K562 (cell line): ENCODE measurements around the gene CENPT. TPM values are rescaled to one million over a fixed set of nuclear protein-coding genes. Genes with fewer than 3 reads are reported as not detected.

Source experiments
- CBX5 ChIP-seq: IDR thresholded peaks from 2 replicates; pipeline ENCODE4 v1.6.1; 2014; ENCODE audit warnings: low read depth, borderline replicate concordance
- EP400 ChIP-seq: fragments of 450-650 bp; IDR thresholded peaks from 2 replicates; pipeline ENCODE4 v1.6.1; 2017; ENCODE audit warnings: antibody characterized with exemption, mild to moderate bottlenecking, moderate library complexity
- ESRRA ChIP-seq: fragments of 450-650 bp; IDR thresholded peaks from 2 replicates; pipeline ENCODE4 v1.6.1; 2014; ENCODE audit warnings: low read depth, mild to moderate bottlenecking, moderate library complexity, borderline replicate concordance
- FOS ChIP-seq: IDR thresholded peaks from 3 replicates; pipeline ENCODE4 v1.6.1; 2011; ENCODE audit not compliant: insufficient read length; ENCODE audit errors: extremely low read depth
- HNRNPUL1 ChIP-seq: fragments of 200-400 bp; formaldehyde crosslinking; IDR thresholded peaks from 2 replicates; pipeline ENCODE4 v1.6.1; 2017; ENCODE audit warnings: low read length
- MTA3 ChIP-seq: fragments of 450-650 bp; formaldehyde crosslinking; IDR thresholded peaks from 2 replicates; pipeline ENCODE4 v1.6.1; 2017; ENCODE audit warnings: mild to moderate bottlenecking, borderline replicate concordance
- MYC ChIP-seq, 2 experiments: fragments of 250-450 bp in 1 of 2; sonication (Bioruptor Pico) in 1 of 2; IDR thresholded peaks; 2 replicates each; pipeline versions ENCODE4 v1.5.1 to v1.6.1; 2012 to 2021; ENCODE audit warnings: low read depth in 2 of 2, borderline replicate concordance in 1 of 2, improper control_type of control experiment in 1 of 2, low read length in 1 of 2, mild to moderate bottlenecking in 1 of 2, moderate library complexity in 1 of 2
- NEUROD1 ChIP-seq: fragments of 150-350 bp; IDR thresholded peaks from 2 replicates; pipeline ENCODE4 v1.6.1; 2014; ENCODE audit warnings: borderline replicate concordance, low read length, low read depth; ENCODE audit not compliant: partially characterized antibody
- NR4A1 ChIP-seq, 2 experiments: fragments of 250-450 bp in 1 of 2; fragments of 450-650 bp in 1 of 2; sonication (Bioruptor Pico) in 1 of 2; IDR thresholded peaks; 2 replicates each; pipeline versions ENCODE4 v1.4.0 to v1.6.1; 2016 to 2020; ENCODE audit warnings: mild to moderate bottlenecking in 2 of 2, missing compliant biosample characterization in 1 of 2, missing genetic modification characterization in 1 of 2, moderate library complexity in 1 of 2
- PCBP1 ChIP-seq: fragments of 200-400 bp; formaldehyde crosslinking; IDR thresholded peaks from 2 replicates; pipeline ENCODE4 v1.6.1; 2018; ENCODE audit warnings: mild to moderate bottlenecking, low read depth, low read length; ENCODE audit not compliant: poor library complexity, severe bottlenecking
- PHF20 ChIP-seq: fragments of 450-650 bp; IDR thresholded peaks from 2 replicates; pipeline ENCODE4 v1.6.1; 2018; ENCODE audit not compliant: partially characterized antibody
- PHF8 ChIP-seq: fragments of 200-600 bp; sonication (generic); IDR thresholded peaks from 2 replicates; pipeline ENCODE4 v1.6.1; 2012; ENCODE audit warnings: mixed run types, mild to moderate bottlenecking, inconsistent platforms, low read length, moderate library complexity, borderline replicate concordance
- POU5F1 ChIP-seq: fragments of 150-350 bp; IDR thresholded peaks from 2 replicates; pipeline ENCODE4 v1.6.1; 2014; ENCODE audit warnings: borderline replicate concordance, low read length, low read depth, mild to moderate bottlenecking; ENCODE audit not compliant: partially characterized antibody
- RBBP5 ChIP-seq: fragments of 200-600 bp; sonication (generic); IDR thresholded peaks from 2 replicates; pipeline ENCODE4 v1.6.1; 2012; ENCODE audit warnings: borderline replicate concordance, mild to moderate bottlenecking, low read length, control low read depth, inconsistent platforms; ENCODE audit not compliant: insufficient read depth, poor library complexity, severe bottlenecking
- SREBF1 ChIP-seq: fragments of 150-350 bp; IDR thresholded peaks from 2 replicates; pipeline ENCODE4 v1.6.1; 2014; ENCODE audit warnings: antibody characterized with exemption, low read depth, low read length, borderline replicate concordance
- STAG1 ChIP-seq: sonication (generic); formaldehyde crosslinking; IDR thresholded peaks from 2 replicates; pipeline ENCODE4 v1.5.0; 2020; ENCODE audit warnings: missing genetic modification reagents, borderline replicate concordance
- TAF7 ChIP-seq: fragments of 450-650 bp; IDR thresholded peaks from 2 replicates; pipeline ENCODE4 v1.6.1; 2016; ENCODE audit warnings: missing genetic modification characterization, missing compliant biosample characterization
- TBP ChIP-seq: optimal IDR thresholded peaks from 2 replicates; pipeline ENCODE3; 2011; ENCODE audit warnings: low read depth, low read length, improper control_type of control experiment
- XRCC4 ChIP-seq: IDR thresholded peaks from one replicate; pipeline ENCODE4 v1.6.1; 2011; ENCODE audit not compliant: insufficient read depth, insufficient read length; ENCODE audit errors: extremely low read depth
- ZBTB1 ChIP-seq: sonication (generic); formaldehyde crosslinking; IDR thresholded peaks from 2 replicates; pipeline ENCODE4 v1.8.1; 2023; ENCODE audit warnings: missing genetic modification reagents, low read depth, mild to moderate bottlenecking, borderline replicate concordance
- ZFPM2 ChIP-seq: fragments of 250-450 bp; sonication (Bioruptor Pico); IDR thresholded peaks from 2 replicates; pipeline ENCODE4 v1.5.1; 2022; ENCODE audit warnings: mild to moderate bottlenecking
- ZNF12 ChIP-seq: sonication (generic); formaldehyde crosslinking; IDR thresholded peaks from 2 replicates; pipeline ENCODE4 v1.4.0; 2020; ENCODE audit warnings: mild to moderate bottlenecking, missing genetic modification reagents
- ZNF263 ChIP-seq: sonication (generic); formaldehyde crosslinking; IDR thresholded peaks from 2 replicates; pipeline ENCODE4 v1.8.0; 2022; ENCODE audit warnings: mild to moderate bottlenecking, missing genetic modification reagents, borderline replicate concordance
- ZNF431 ChIP-seq: sonication (generic); formaldehyde crosslinking; IDR thresholded peaks from 2 replicates; pipeline ENCODE4 v1.8.0; 2022; ENCODE audit warnings: mild to moderate bottlenecking, missing genetic modification reagents
- polyA plus RNA-seq, 8 experiments: library from polyadenylated mRNA; depleted of rRNA in 4 of 8; stranded (reverse) in 5 of 8; unstranded in 3 of 8; fragments of >200 nt; fragmentation: Nextera tagmentation in 2 of 8; fragmentation: Illumina TruSeq in 1 of 8; extraction: Ambion mirVana in 2 of 8; extraction: Trizol in 1 of 8; gene quantifications; 2 replicates each; pipeline versions ENCODE4 v1.2.1 to v1.2.3, GENCODE V29; 2011 to 2014; ENCODE audit warnings: inconsistent platforms in 1 of 8, missing spikeins in 1 of 8
- total RNA-seq, 7 experiments: library from RNA; depleted of rRNA in 6 of 7; stranded (reverse); fragments of >200 nt in 6 of 7; fragmentation: Illumina TruSeq in 2 of 7; extraction: Trizol in 2 of 7; gene quantifications; 2 replicates each; pipeline versions ENCODE4 v1.2.1 to v1.2.3, GENCODE V29; 2011 to 2021; ENCODE audit warnings: low replicate concordance in 1 of 7
- TF ChIP-seq, protein P1 (sequence below): sonication (generic); formaldehyde crosslinking; IDR thresholded peaks from 2 replicates; pipeline ENCODE4 v1.8.0; 2022; ENCODE audit warnings: missing genetic modification reagents, mild to moderate bottlenecking, borderline replicate concordance
- TF ChIP-seq, protein P2 (sequence below): sonication (generic); formaldehyde crosslinking; IDR thresholded peaks from 2 replicates; pipeline ENCODE4 v1.9.0; 2022; ENCODE audit warnings: mild to moderate bottlenecking, missing genetic modification reagents

CENPT gene
- total and polyA plus RNA-seq, 9 of the 15 experiments (the other 6 are each of a cell fraction or from before 2014, with no cell fraction given) = 3.6 to 94.2 (median 44.1) TPM

DNA sequence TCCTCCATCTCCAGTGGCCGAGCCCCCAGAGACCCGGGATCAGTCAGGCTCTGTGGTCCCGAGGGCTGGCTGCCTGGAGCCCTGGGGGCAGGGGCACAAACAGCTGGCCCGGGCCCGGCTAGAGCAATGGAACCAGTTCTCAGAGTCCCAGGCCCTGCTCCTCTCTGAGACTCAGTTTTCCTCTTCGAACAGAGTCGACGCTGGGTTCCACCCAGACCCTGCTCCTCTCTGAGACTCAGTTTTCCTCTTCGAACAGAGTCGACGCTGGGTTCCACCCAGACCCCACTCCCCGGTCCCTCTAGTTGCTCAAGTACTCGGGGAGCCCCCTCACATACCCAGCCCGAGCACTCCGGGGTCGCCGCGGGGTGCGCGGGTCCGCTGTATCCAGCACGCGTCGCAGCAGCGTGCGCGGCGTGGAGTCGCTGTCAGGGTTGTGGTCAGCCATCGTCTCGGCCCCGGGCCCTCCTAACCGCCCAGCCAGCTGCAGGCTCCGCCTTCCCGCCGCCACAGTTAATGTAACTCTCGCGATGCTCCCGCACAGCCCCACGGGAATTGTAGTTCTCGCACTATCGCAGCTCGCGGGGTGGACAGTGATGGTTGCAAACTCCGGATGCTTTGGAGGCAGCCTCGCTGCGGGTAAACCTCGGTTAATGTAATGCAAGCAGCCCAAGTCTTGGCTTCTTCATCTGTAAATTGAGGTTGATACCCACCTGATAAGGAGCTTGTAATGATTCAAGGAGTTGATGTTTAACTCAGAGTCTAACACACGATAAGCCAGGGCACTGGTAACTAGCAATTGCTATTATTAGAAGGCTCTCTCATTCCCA, 13.9 kb downstream of the CENPT start (continued):
- TF ChIP-seq TBP (peak; percentile 94), ZNF12 (peak; percentile 77; the same call in 1 of the 2 replicates), NR4A1 (CRISPR knock-in tag; IDR thresholded peaks at IDR 0.05) (no peak), NR4A1 (tag; IDR thresholded peaks at IDR 0.05) (no peak), XRCC4 (no peak), RBBP5 (peak; percentile 70), PHF20 (peak; percentile 81), ZBTB1 (peak; percentile 61; the same call in 1 of the 2 replicates), PCBP1 (peak; percentile 48), ZNF431 (CRISPR knock-in tag) (peak; percentile 43; the same call in 1 of the 2 replicates), MTA3 (peak; percentile 50; the same call in 1 of the 2 replicates), EP400 (peak; percentile 83), CBX5 (no peak), HNRNPUL1 (no peak), FOS (no peak), POU5F1 (peak; percentile 59), ZNF263 (CRISPR knock-in tag) (peak; percentile 61; the same call in 1 of the 2 replicates), STAG1 (CRISPR knock-in tag) (no peak), ESRRA (peak; percentile 82; the same call in 1 of the 2 replicates), TAF7 (tag) (peak; percentile 95), PHF8 (peak; percentile 90; the same call in 1 of the 2 replicates), NEUROD1 (peak; percentile 74), SREBF1 (0 out of 2 replicates have a peak, but pooled peaks have one; percentile 57), ZFPM2 (CRISPR knock-in tag) (no peak), MYC (IDR thresholded peaks at IDR 0.05; ENCODE audit: low read depth, low read length) (peak; percentile 91), MYC (CRISPR knock-in tag; IDR thresholded peaks at IDR 0.05; ENCODE audit: borderline replicate concordance, low read depth) (peak; percentile 80; the same call in 1 of the 2 replicates)
- TF ChIP-seq, protein P1, sequence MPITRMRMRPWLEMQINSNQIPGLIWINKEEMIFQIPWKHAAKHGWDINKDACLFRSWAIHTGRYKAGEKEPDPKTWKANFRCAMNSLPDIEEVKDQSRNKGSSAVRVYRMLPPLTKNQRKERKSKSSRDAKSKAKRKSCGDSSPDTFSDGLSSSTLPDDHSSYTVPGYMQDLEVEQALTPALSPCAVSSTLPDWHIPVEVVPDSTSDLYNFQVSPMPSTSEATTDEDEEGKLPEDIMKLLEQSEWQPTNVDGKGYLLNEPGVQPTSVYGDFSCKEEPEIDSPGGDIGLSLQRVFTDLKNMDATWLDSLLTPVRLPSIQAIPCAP (CRISPR knock-in tag) = peak; percentile 54; the same call in 1 of the 2 replicates
- TF ChIP-seq, protein P2, sequence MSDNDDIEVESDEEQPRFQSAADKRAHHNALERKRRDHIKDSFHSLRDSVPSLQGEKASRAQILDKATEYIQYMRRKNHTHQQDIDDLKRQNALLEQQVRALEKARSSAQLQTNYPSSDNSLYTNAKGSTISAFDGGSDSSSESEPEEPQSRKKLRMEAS (CRISPR knock-in tag) = peak; percentile 91
